SK-N-MC (cell line): ENCODE measurements around the gene AK8.

Experiments
- DNase-seq: peaks from one replicate; pipeline ENCODE4 v3.0.0-alpha.2; 2011; ENCODE audit warnings: low read depth, low spot score
- H3K27ac ChIP-seq: fragments of 200-600 bp; sonication (generic); 2 replicates; pipeline ENCODE4 v1.5.1; 2016; ENCODE audit warnings: mixed run types
- H3K36me3 ChIP-seq: fragments of 200-600 bp; sonication (generic); 2 replicates; pipeline ENCODE4 v1.6.1; 2017; ENCODE audit warnings: antibody characterized with exemption, low read length, mixed read lengths; ENCODE audit not compliant: insufficient read depth
- H3K4me3 ChIP-seq: fragments of 200-600 bp; sonication (generic); 2 replicates; pipeline ENCODE4 v1.5.1; 2016
- H3K9ac ChIP-seq: fragments of 200-600 bp; sonication (generic); 2 replicates; pipeline ENCODE4 v1.8.0; 2017; ENCODE audit warnings: mixed run types, mixed read lengths; ENCODE audit not compliant: insufficient read length
- H3K9me3 ChIP-seq: fragments of 200-600 bp; sonication (generic); 2 replicates; pipeline ENCODE4 v1.6.1; 2017; ENCODE audit warnings: low read depth, mild to moderate bottlenecking, antibody characterized with exemption, low read length, moderate library complexity, mixed read lengths
- EZH2 ChIP-seq: fragments of 200-600 bp; sonication (generic); IDR thresholded peaks from one replicate; pipeline ENCODE4 v1.6.1; 2017; ENCODE audit warnings: antibody characterized with exemption
- FOXP2 ChIP-seq: optimal IDR thresholded peaks from 2 replicates; pipeline ENCODE3; 2011; ENCODE audit warnings: mild to moderate bottlenecking, moderate library complexity; ENCODE audit not compliant: insufficient read depth; ENCODE audit errors: extremely low read length, control extremely low read depth
- POLR2AphosphoS5 ChIP-seq: IDR thresholded peaks from 2 replicates; pipeline ENCODE4 v1.6.1; 2012; ENCODE audit warnings: mild to moderate bottlenecking, low read depth, low read length, borderline replicate concordance

Gene AK8

GRCh38 chr9:132702254-132702653 lies 175.8 kb downstream of the AK8 start:
- DNase-seq, result no peak
- Histone ChIP-seq H3K27ac (no peak overlapping the region), H3K36me3 (no peaks in the 10 kb centered on the region), H3K9me3 (peaks cover 4% of the 10 kb centered on the region; the same call in 1 of the 2 replicates), H3K4me3 (no peak overlapping the region), H3K9ac (no peak overlapping the region)
- TF ChIP-seq FOXP2 (no peak), POLR2AphosphoS5 (no peak), EZH2 (no peak)

DNA sequence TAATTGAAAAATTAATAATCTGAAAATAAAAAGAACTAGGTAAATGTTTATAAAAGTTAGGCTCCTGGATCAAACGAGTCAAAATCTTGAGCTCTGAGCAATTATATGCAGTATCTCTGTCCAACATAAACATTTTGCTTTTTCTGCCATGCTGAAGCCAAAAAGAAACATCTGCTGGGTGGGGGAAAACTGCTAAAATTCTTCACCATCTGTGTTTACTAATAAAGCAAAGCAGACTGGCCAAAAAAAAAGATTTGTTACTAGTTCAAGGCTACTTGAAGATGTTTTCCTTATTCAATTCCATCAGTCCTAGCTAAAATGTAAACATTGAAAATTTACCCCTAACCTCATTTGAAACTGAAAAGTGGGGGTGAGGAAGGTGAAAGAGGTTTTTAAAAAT lies 178.1 kb downstream of the AK8 start:
- no peak for TF ChIP-seq EZH2
- no peak for TF ChIP-seq POLR2AphosphoS5
- H3K9ac ChIP-seq, result no peak overlapping the region
- no peak overlapping the region for H3K27ac ChIP-seq
- H3K4me3 ChIP-seq, result no peak overlapping the region
- H3K9me3 ChIP-seq, result peaks cover 4% of the 10 kb centered on the region; the same call in 1 of the 2 replicates
- DNase-seq, result no peak
- H3K36me3 ChIP-seq, result no peaks in the 10 kb centered on the region

DNA sequence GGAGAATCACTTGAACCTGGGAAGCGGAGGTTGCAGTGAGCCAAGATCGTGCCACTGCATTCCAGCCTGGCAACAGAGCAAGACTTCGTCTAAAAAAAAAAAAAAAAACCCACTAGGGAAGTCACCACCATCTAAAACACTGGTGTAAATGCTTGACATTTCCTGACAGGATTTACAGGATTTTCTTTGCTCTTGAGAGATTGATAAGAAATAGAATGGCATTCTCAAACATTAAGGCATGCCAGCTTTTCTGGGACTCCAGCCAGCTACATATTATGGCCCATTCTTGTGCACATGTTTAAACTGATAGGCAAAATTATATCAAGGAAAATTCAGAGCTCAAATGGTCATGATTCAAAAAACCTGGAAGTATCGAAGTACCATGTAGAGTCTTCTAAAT lies 179.1 kb downstream of the AK8 start:
- Histone ChIP-seq H3K9ac (no peak overlapping the region), H3K36me3 (0 out of 2 replicates have a peak, but pooled peaks cover under 1% of the 10 kb centered on the region), H3K9me3 (peaks cover 4% of the 10 kb centered on the region; the same call in 1 of the 2 replicates), H3K4me3 (no peak overlapping the region), H3K27ac (no peak overlapping the region)
- no peak for TF ChIP-seq FOXP2
- TF ChIP-seq POLR2AphosphoS5, result no peak
- TF ChIP-seq EZH2, result no peak
- no peak for DNase-seq

- H3K4me3 ChIP-seq, result no peak overlapping the region
- peaks cover 18% of the 10 kb centered on the region for H3K36me3 ChIP-seq
- H3K9ac ChIP-seq, result no peak overlapping the region
- TF ChIP-seq EZH2 (no peak), POLR2AphosphoS5 (no peak), FOXP2 (no peak)
- no peak overlapping the region for H3K27ac ChIP-seq
- DNase-seq, result no peak
- peaks cover 4% of the 10 kb centered on the region; the same call in 1 of the 2 replicates for H3K9me3 ChIP-seq
Measured at GRCh38 chr9:132697230-132697629, 180.9 kb downstream of the AK8 start.

DNA sequence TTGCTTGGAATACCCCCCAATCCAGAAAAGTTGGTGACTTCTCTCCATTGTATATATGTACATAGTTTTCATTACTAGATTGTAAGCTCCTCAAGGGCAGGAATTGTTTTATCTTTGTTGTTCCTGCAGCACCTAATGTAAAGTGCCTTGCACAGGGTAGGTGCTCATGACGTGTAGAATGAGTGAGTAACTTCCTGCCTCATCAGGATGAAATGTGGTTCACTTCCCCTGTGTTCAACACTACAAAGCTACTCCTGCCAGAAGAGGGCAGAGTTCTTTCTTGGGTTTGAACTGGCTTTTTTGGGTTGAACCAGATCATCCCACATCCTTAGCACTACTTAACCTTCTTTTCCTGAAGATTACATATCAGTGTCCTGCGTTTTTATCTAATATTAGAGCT lies 183.9 kb downstream of the AK8 start:
- H3K9ac ChIP-seq, result no peak overlapping the region
- TF ChIP-seq EZH2 (no peak), FOXP2 (no peak), POLR2AphosphoS5 (no peak)
- H3K9me3 ChIP-seq, result peaks cover 7% of the 10 kb centered on the region
- no peak for DNase-seq
- no peak overlapping the region for H3K27ac ChIP-seq
- peaks cover 47% of the 10 kb centered on the region for H3K36me3 ChIP-seq
- H3K4me3 ChIP-seq, result no peak overlapping the region

GRCh38 chr9:132690696-132691095 lies 187.4 kb downstream of the AK8 start:
- TF ChIP-seq FOXP2, result no peak
- no peak for TF ChIP-seq POLR2AphosphoS5
- no peak for TF ChIP-seq EZH2
- H3K9ac ChIP-seq, result no peak overlapping the region
- H3K4me3 ChIP-seq, result no peak overlapping the region
- DNase-seq, result no peak
- peaks cover 3% of the 10 kb centered on the region; the same call in 1 of the 2 replicates for H3K9me3 ChIP-seq
- H3K27ac ChIP-seq, result no peak overlapping the region
- H3K36me3 ChIP-seq, result peaks cover 80% of the 10 kb centered on the region

- TF ChIP-seq FOXP2 (no peak), POLR2AphosphoS5 (no peak), EZH2 (no peak)
- no peak for DNase-seq
- H3K9ac ChIP-seq, result no peak overlapping the region
- no peak overlapping the region for H3K4me3 ChIP-seq
- no peaks in the 10 kb centered on the region for H3K9me3 ChIP-seq
- no peak overlapping the region for H3K27ac ChIP-seq
- peaks cover 90% of the 10 kb centered on the region for H3K36me3 ChIP-seq
Measured at GRCh38 chr9:132683873-132684272, 194.2 kb downstream of the AK8 start.

DNA sequence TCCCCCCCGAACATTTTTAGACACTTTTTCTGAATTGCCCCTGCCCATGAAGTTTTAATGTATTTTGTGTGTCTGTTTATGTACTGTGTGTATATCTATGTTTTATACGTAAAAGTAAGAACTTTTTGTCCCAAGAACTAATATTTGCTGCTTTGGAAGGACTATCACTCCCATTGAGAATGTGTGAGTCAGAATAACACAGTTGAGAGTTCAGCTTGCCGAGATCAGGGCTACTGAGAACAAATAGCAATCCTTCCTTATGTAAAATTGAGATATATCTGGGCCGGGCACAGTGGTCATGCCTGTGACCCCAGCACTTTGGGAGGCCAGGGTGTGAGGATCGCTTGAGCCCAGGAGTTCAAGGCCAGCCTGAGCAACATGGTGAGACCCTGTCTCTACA lies 196.5 kb downstream of the AK8 start:
- Histone ChIP-seq H3K27ac (no peak overlapping the region), H3K9me3 (no peaks in the 10 kb centered on the region), H3K36me3 (peaks cover 86% of the 10 kb centered on the region), H3K4me3 (no peak overlapping the region), H3K9ac (no peak overlapping the region)
- TF ChIP-seq FOXP2 (no peak), POLR2AphosphoS5 (no peak), EZH2 (no peak)
- DNase-seq, result no peak

DNA sequence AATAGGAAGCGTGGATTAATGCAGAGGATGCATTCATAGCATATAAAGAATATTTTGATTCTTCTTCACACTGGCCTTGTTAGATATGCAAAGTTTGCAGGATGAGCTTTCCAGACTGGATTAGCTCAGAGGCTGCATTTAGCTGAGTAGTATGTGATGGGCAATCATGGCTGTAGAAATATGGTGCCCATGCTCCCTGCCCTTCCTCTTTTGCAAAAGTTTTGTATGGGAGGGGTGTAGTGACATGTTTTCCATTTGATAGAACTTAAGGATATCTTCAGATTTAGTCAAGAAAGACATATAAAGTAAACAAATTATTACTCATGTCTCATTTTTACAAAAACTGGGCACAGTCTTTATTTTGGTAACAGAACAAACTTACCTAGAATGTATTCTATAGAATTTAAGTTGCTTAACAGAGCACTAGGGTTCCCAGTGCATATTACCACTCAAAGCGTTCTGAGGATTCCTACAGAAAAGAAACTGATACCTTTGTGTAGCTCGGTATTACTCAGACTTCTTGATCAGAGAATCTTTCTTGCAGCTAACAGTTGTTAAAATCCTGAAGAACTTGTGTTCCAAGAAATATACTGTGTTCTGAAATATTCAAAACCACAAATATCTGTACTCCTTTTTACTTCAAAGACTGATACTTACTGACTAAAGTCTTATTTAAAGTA lies 198.0 kb downstream of the AK8 start:
- H3K9me3 ChIP-seq, result no peaks in the 10 kb centered on the region
- no peak for DNase-seq
- H3K36me3 ChIP-seq, result peaks cover 71% of the 10 kb centered on the region
- H3K9ac ChIP-seq, result no peak overlapping the region
- no peak overlapping the region for H3K27ac ChIP-seq
- H3K4me3 ChIP-seq, result no peak overlapping the region
- no peak for TF ChIP-seq FOXP2
- TF ChIP-seq EZH2, result no peak
- no peak for TF ChIP-seq POLR2AphosphoS5
